ENCODE measurements around the gene SAMHD1.
A peak's percentile ranks its signal among the peaks of the same experiment; 100 is the strongest.

SAMHD1 gene

DNA sequence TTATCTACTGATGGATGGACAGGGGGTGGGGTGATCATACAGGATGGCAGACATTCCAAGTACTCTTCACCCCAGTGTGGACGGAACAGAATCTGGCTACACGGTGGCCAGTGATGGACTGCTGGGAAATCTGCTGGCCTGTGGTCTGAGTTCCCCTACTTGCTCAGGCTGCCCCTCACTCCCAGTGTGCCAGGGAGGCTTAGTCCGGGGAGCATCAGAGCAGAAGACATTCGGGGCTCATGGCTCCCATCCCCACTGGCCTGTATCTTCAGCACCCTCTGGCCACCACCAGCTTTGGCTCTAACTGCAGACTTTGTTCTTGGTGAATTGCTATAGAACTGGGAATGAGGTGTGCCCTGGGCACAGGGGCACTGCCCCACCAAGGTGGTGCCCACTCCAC lies 60.3 kb downstream of the SAMHD1 start:
- TF ChIP-seq, protein P1, sequence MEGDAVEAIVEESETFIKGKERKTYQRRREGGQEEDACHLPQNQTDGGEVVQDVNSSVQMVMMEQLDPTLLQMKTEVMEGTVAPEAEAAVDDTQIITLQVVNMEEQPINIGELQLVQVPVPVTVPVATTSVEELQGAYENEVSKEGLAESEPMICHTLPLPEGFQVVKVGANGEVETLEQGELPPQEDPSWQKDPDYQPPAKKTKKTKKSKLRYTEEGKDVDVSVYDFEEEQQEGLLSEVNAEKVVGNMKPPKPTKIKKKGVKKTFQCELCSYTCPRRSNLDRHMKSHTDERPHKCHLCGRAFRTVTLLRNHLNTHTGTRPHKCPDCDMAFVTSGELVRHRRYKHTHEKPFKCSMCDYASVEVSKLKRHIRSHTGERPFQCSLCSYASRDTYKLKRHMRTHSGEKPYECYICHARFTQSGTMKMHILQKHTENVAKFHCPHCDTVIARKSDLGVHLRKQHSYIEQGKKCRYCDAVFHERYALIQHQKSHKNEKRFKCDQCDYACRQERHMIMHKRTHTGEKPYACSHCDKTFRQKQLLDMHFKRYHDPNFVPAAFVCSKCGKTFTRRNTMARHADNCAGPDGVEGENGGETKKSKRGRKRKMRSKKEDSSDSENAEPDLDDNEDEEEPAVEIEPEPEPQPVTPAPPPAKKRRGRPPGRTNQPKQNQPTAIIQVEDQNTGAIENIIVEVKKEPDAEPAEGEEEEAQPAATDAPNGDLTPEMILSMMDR (IDR thresholded peaks at IDR 0.05; ENCODE audit: unreplicated experiment in 3 of 3) = no peak
- Mint-ChIP-seq H3K9me3 (no peaks in the 10 kb centered on the region), H3K36me3 (ENCODE audit: low read depth) (no peaks in the 10 kb centered on the region), H3K4me3 (no peak overlapping the region), H3K4me1 (peaks cover 15% of the 10 kb centered on the region), H3K27ac (no peak overlapping the region), H3K27me3 (ENCODE audit: low read depth) (no peaks in the 10 kb centered on the region)

DNA sequence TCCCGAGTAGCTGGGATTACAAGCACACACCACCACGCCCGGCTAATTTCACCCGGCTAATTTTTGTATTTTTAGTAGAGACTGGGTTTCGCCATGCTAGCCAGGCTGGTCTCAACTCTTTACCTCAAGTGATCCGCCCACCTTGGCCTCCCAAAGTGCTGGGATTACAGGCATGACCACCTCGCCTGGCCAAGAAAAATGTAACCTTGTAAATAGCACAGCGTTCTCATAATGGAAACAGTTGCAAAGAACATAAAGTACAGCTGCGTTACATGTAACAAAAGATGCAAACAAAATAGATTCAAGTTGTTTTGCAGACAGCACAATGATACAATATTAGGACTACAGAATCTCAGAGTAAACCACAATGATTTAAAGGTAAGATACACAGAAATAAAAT lies 60.9 kb downstream of the SAMHD1 start:
- no peak overlapping the region for H3K4me3 Mint-ChIP-seq
- TF ChIP-seq, protein P1 (IDR thresholded peaks at IDR 0.05; ENCODE audit: unreplicated experiment in 3 of 3) = no peak
- no peaks in the 10 kb centered on the region for H3K9me3 Mint-ChIP-seq
- H3K4me1 Mint-ChIP-seq = peaks cover 15% of the 10 kb centered on the region
- H3K27ac Mint-ChIP-seq = no peak overlapping the region
- no peaks in the 10 kb centered on the region for H3K36me3 Mint-ChIP-seq (ENCODE audit: low read depth)
- no peaks in the 10 kb centered on the region for H3K27me3 Mint-ChIP-seq (ENCODE audit: low read depth)

DNA sequence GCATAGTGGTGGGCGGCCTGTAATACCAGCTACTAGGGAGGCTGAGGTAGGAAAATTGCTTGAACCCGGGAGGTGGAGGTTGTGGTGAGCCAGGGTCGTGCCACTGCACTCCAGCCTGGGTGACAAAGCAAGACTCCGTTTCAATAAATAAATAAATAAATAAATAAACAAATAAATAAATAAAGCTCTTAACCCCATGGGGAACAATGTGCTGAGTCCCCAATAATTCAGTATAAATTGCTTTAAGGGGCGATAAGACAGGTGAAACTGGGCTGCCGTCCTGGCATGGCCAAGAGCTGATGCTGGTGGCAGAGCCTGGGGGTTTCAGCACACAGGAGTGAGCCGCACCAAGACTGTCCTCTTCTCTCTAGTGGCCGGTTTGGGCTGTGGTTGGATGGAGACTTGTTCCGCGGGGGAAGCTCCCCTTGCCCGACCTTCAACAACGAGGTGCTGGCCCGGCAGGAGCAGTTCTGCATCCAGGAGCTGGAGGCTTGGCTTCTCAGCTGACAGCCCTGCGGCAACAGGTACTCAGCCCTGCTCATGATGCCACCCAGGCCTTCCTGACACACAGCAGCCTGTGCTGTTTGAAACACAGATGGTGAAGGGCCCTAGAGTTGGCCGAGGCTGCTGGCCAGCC lies 62.5 kb downstream of the SAMHD1 start:
- H3K4me3 Mint-ChIP-seq = no peak overlapping the region
- no peaks in the 10 kb centered on the region for H3K9me3 Mint-ChIP-seq
- H3K27ac Mint-ChIP-seq = no peak overlapping the region
- H3K4me1 Mint-ChIP-seq = peaks cover 15% of the 10 kb centered on the region
- H3K36me3 Mint-ChIP-seq (ENCODE audit: low read depth) = no peaks in the 10 kb centered on the region
- peaks cover 4% of the 10 kb centered on the region for H3K27me3 Mint-ChIP-seq (ENCODE audit: low read depth)
- TF ChIP-seq, protein P1 (IDR thresholded peaks at IDR 0.05; ENCODE audit: unreplicated experiment in 3 of 3) = no peak

DNA sequence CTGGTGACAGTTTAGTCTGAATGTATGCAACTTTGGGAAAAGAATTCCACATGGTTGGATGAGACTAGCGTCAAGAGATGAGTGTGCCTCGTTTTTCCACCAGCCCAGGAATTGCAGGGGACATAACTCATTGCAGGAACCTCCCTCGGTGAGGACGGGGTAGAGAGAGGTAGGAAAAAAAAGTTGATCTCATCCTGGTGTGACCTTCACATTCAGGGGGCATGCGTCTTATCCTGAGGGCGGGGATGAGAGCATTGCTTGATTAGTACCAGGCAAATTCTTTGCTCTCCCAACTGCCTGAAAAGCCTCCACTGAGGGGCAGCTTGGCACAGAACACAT lies 63.8 kb downstream of the SAMHD1 start:
- Mint-ChIP-seq H3K27ac (peak overlapping the region; percentile 19 to 68 (median 53)), H3K4me3 (peak overlapping the region; percentile 44 to 70 (median 54)), H3K36me3 (ENCODE audit: low read depth) (no peaks in the 10 kb centered on the region), H3K4me1 (peaks cover 15% of the 10 kb centered on the region), H3K9me3 (no peaks in the 10 kb centered on the region), H3K27me3 (ENCODE audit: low read depth) (peaks cover 7% of the 10 kb centered on the region)
- TF ChIP-seq, protein P1 (IDR thresholded peaks at IDR 0.05; ENCODE audit: unreplicated experiment in 3 of 3) = no peak

DNA sequence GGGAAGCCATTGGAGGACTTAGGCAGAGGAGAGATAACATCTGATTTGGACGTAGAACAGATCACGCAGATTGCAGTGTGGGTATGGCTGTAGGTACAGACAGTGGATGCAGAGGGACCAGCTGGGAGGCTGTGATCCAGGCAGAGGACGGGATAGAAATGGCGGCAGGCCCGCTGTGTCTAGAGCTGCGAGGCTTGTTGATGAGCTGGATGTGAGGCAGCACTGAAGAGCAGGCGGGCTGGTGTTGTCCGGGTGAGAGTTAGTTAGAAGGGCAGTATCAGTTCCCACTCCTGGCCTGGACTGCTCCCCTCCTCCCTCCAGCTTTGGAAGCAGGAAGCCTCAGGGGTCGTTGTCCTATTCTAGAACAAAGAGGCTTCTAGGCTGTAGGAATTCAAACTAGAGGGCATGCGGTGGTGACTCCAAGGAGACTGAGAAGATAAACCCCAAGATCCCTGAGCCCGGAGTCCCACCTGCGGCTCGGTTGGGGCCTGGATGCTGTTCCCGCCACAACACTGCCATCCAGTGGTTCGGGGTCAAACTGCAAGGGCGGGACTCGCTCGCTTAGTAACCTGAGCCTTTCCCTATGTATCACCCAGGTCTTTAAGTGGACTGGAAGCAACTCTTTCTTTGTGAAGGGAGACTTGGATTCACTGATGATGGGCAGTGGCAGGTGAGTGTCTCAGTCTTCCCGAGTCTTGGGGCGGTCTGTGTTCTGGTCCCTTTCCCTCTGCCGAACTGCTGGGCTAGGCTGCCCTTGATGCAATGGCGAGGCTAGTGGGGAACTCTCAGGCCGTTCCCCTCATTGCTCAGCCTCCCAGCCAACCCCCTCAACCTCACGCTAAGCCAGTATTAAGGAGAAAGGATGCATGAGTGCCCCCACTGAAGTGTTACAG lies 64.4 kb downstream of the SAMHD1 start:
- no peaks in the 10 kb centered on the region for H3K9me3 Mint-ChIP-seq
- no peaks in the 10 kb centered on the region for H3K36me3 Mint-ChIP-seq (ENCODE audit: low read depth)
- H3K27ac Mint-ChIP-seq = peak overlapping the region; percentile 19 to 68 (median 53)
- peaks cover 15% of the 10 kb centered on the region for H3K4me1 Mint-ChIP-seq
- H3K4me3 Mint-ChIP-seq = peak overlapping the region; percentile 44 to 70 (median 54)
- TF ChIP-seq, protein P1 (IDR thresholded peaks at IDR 0.05; ENCODE audit: unreplicated experiment in 3 of 3) = peak; percentile 95 to 97 (median 97)
- peaks cover 9% of the 10 kb centered on the region for H3K27me3 Mint-ChIP-seq (ENCODE audit: low read depth)

Measured in nephron (organoid).